Stomach (tissue), 9 donors: Measurements from ENCODE around the gene ITGB3. TPM values are rescaled to one million over a fixed set of nuclear protein-coding genes. Genes with fewer than 3 reads are reported as not detected.

Experiments used
- DNase-seq, 2 donors: peaks; one replicate each; pipeline versions ENCODE4 v3.0.0 to v3.0.0-alpha.2; 2013 to 2019
- H3K27ac ChIP-seq, 5 donors: fragments of 200-600 bp in 4 of 5; sonication (generic) in 4 of 5; one replicate each; pipeline ENCODE4 v1.5.1; 2013 to 2019; ENCODE audit warnings: mild to moderate bottlenecking in 1 of 5, moderate library complexity in 1 of 5
- H3K27me3 ChIP-seq, 3 donors: fragments of 200-600 bp; sonication (generic); one replicate each; pipeline ENCODE4 v1.5.1; 2017 to 2019; ENCODE audit warnings: mixed run types in 1 of 3
- H3K36me3 ChIP-seq, 4 donors: fragments of 200-600 bp; sonication (generic); 1 replicate in 3 of 4; 2 replicates in 1 of 4; pipeline ENCODE4 v1.5.1; 2016 to 2019
- H3K4me1 ChIP-seq, 4 donors: fragments of 200-600 bp; sonication (generic); one replicate each; pipeline ENCODE4 v1.5.1; 2016 to 2019
- H3K4me3 ChIP-seq, 4 donors: fragments of 200-600 bp; sonication (generic) in 3 of 4; one replicate each; pipeline ENCODE4 v1.5.1; 2016 to 2019; ENCODE audit warnings: mild to moderate bottlenecking in 1 of 4
- H3K9me3 ChIP-seq, 4 donors: fragments of 200-600 bp; sonication (generic); one replicate each; pipeline ENCODE4 v1.5.1; 2016 to 2019
- EP300 ChIP-seq: sonication (generic); formaldehyde crosslinking; IDR thresholded peaks from one replicate; pipeline ENCODE4 v1.6.1; 2017; ENCODE audit warnings: antibody characterized with exemption
- POLR2A ChIP-seq, 4 donors: fragments of 450-650 bp; IDR thresholded peaks; one replicate each; pipeline ENCODE4 v1.6.1; 2016; ENCODE audit warnings: antibody characterized with exemption in 4 of 4, control low read depth in 2 of 4, mild to moderate bottlenecking in 1 of 4, moderate library complexity in 1 of 4
- POLR2AphosphoS5 ChIP-seq, 3 donors: sonication (generic); formaldehyde crosslinking; IDR thresholded peaks; one replicate each; pipeline ENCODE4 v1.6.1; 2016; ENCODE audit warnings: antibody characterized with exemption in 3 of 3
- WGBS, 5 donors: extraction: QIAGEN DNeasy Blood & Tissue Kit in 3 of 5; methylation state at CpG; one replicate each; pipeline versions ENCODE4 v1.1.5 to v1.1.7; 2013 to 2018; 5-methylcytosine and 5-hydroxymethylcytosine counted together
- intact Hi-C: fragments of 100-400 bp; cut with DNase I; formaldehyde crosslinking; loops from one replicate; pipeline ENCODE4 v1.15.1; 2023; ENCODE audit warnings: low total_unique reads
- polyA plus RNA-seq, 3 donors: library from polyadenylated mRNA; stranded (reverse); fragments of 200-250 nt; gene quantifications; one replicate each; pipeline ENCODE4 v1.2.3, GENCODE V29; 2013
- total RNA-seq, 5 donors: library from RNA; depleted of rRNA; stranded (reverse); fragments of >200 nt; gene quantifications; one replicate each; pipeline versions ENCODE4 v1.1.0 to v1.2.3, GENCODE V29; 2014 to 2016
- TF ChIP-seq, protein P1 (sequence below), 7 experiments: fragments of 450-650 bp in 4 of 7; fragments of 200-600 bp in 3 of 7; sonication (generic) in 3 of 7; IDR thresholded peaks; one replicate each; pipeline ENCODE4 v1.5.1; 2016 to 2019; ENCODE audit warnings: antibody characterized with exemption in 7 of 7, control low read depth in 2 of 7, mild to moderate bottlenecking in 1 of 7
- donor health status: healthy with polysubstance abuse.
- donor health status: Bipolar disorder and iron deficiency.
- donor health status: healthy.

Gene ITGB3
- total and polyA plus RNA-seq, 8 donors: 1.0 to 29.8 (median 7.1) TPM; not detected in 1

DNA sequence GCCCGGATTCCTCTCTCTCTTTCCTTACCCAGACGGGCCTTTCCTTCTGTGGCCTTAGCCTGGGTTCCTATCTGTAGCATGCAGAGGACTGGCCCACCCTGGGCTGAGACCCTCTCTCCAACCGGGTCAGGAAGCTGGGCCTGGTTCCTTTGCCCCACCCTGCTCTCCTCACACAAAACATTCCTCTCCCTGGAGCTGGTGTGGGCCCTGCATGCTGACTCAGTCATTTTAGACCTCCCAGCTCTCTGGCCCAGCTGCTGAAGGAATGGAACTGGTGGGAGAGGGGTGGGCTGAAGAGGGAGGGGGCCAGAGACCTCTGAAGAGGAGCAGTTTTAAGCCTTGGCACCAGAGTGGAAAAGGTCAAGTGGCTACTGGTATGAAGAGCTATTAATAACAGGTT is 43.5 kb upstream of the ITGB3 start:
- H3K36me3 ChIP-seq: no peaks in the 10 kb centered on the region
- no peak overlapping the region for H3K4me3 ChIP-seq
- no peaks in the 10 kb centered on the region for H3K9me3 ChIP-seq
- TF ChIP-seq, protein P1, sequence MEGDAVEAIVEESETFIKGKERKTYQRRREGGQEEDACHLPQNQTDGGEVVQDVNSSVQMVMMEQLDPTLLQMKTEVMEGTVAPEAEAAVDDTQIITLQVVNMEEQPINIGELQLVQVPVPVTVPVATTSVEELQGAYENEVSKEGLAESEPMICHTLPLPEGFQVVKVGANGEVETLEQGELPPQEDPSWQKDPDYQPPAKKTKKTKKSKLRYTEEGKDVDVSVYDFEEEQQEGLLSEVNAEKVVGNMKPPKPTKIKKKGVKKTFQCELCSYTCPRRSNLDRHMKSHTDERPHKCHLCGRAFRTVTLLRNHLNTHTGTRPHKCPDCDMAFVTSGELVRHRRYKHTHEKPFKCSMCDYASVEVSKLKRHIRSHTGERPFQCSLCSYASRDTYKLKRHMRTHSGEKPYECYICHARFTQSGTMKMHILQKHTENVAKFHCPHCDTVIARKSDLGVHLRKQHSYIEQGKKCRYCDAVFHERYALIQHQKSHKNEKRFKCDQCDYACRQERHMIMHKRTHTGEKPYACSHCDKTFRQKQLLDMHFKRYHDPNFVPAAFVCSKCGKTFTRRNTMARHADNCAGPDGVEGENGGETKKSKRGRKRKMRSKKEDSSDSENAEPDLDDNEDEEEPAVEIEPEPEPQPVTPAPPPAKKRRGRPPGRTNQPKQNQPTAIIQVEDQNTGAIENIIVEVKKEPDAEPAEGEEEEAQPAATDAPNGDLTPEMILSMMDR (IDR thresholded peaks at IDR 0.05): no peak
- TF ChIP-seq POLR2AphosphoS5 (IDR thresholded peaks at IDR 0.05): no peak
- no peak for TF ChIP-seq EP300
- TF ChIP-seq POLR2A (IDR thresholded peaks at IDR 0.05): no peak
- peaks cover 9 to 20% (median 13%) of the 10 kb centered on the region in 4 donors for H3K4me1 ChIP-seq
- WGBS, 5 donors: 51 to 68% (median 58%) methylated on average over 3 of the region's 3 CpGs
- intact Hi-C loops: no loop called here
- H3K27me3 ChIP-seq: no peaks in the 10 kb centered on the region
- H3K27ac ChIP-seq: no peak overlapping the region
- DNase-seq: no peak

DNA sequence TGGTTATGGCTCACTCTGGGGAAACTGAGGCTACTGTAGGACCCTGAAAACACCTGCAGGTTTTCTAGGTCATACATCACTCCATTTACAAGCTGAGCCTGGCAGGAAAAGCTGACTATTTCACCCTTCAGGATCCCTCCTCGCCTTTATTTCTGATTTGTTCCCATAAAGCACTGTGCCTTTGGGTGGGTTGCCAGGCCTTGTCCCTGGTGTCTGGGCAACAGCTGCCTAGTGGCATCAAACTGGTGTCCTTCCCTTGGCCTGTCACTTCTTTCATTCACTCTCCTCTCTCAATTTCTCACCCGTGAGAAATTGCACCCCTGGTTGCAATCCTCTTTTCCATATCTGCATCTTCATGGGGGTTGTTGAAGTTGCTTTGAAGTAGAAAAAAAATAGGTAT is 42.8 kb upstream of the ITGB3 start:
- 85 to 91% (median 87%) methylated on average over 2 of the region's 2 CpGs for WGBS, 5 donors
- intact Hi-C loops: no loop called here

DNA sequence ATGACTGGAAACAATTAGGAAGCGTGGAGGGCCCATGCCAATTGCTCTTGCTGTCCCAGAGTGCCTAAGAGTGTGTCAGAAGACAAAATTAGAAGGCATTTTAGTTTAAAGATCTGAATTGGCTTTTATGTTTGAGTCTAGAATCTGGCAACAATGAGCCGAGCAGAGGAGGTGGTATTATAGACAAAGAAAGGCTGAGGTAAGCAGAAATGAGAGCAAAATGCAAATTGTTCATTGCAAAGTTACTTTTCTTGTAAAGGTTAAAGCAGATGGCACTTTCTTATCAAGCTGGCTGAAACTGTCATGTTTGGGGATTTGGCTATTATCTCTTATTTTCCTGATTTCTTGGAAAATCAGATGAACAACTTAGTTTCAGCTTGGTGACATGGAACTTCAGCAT is 41.2 kb upstream of the ITGB3 start:
- Histone ChIP-seq H3K4me3 (no peak overlapping the region), H3K9me3 (no peaks in the 10 kb centered on the region), H3K36me3 (no peaks in the 10 kb centered on the region), H3K4me1 (no peaks in the 10 kb centered on the region), H3K27ac (no peak overlapping the region), H3K27me3 (no peaks in the 10 kb centered on the region)
- no peak for DNase-seq
- TF ChIP-seq, protein P1 (IDR thresholded peaks at IDR 0.05): no peak
- TF ChIP-seq POLR2A (IDR thresholded peaks at IDR 0.05) (no peak), EP300 (no peak), POLR2AphosphoS5 (IDR thresholded peaks at IDR 0.05) (no peak)
- 81 to 84% (median 82%) methylated on average over 2 of the region's 2 CpGs for WGBS, 5 donors
- intact Hi-C loops: no loop called here

More for the DNA sequence above, 42.8 kb upstream of the ITGB3 start:
- H3K27me3 ChIP-seq: no peaks in the 10 kb centered on the region
- H3K27ac ChIP-seq: no peak overlapping the region
- no peaks in the 10 kb centered on the region for H3K9me3 ChIP-seq
- TF ChIP-seq, protein P1 (IDR thresholded peaks at IDR 0.05): no peak
- no peak for TF ChIP-seq EP300
- no peak for TF ChIP-seq POLR2AphosphoS5 (IDR thresholded peaks at IDR 0.05)
- TF ChIP-seq POLR2A (IDR thresholded peaks at IDR 0.05): no peak
- no peak overlapping the region for H3K4me3 ChIP-seq
- no peak for DNase-seq
- no peaks in the 10 kb centered on the region for H3K36me3 ChIP-seq
- H3K4me1 ChIP-seq: peaks cover 4 to 13% (median 7%) of the 10 kb centered on the region in 4 donors

DNA sequence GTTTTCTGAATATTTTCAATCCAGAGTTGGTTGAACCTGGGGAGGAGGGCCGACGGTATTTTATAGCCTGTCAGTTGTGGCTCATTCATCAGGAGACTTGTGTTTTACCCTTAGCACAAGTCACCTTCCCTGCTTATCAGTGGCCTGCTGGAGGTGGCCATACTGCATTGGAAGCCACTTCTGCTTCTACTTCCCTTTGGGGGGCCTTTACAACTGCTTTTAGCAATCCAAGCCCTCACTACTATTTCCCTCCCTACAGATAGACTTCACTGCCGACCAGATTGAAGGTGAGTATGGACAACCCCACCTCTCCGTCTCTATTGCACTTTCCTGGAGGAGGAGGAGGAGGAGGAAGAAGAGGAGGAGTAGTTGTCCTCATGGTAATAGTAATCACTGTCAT is 40.1 kb upstream of the ITGB3 start:
- DNase-seq: no peak
- 76 to 86% (median 83%) methylated on average over 4 of the region's 4 CpGs for WGBS, 5 donors
- H3K4me3 ChIP-seq: no peak overlapping the region
- no peaks in the 10 kb centered on the region for H3K36me3 ChIP-seq
- no peaks in the 10 kb centered on the region for H3K9me3 ChIP-seq
- TF ChIP-seq EP300: no peak
- TF ChIP-seq, protein P1 (IDR thresholded peaks at IDR 0.05): no peak
- no peak for TF ChIP-seq POLR2AphosphoS5 (IDR thresholded peaks at IDR 0.05)
- TF ChIP-seq POLR2A (IDR thresholded peaks at IDR 0.05): no peak
- no peak overlapping the region for H3K27ac ChIP-seq
- peaks cover 0 to 3% (median under 1%) of the 10 kb centered on the region in 4 donors for H3K4me1 ChIP-seq
- H3K27me3 ChIP-seq: no peaks in the 10 kb centered on the region
- intact Hi-C loops: no loop called here
